Measurements from ENCODE around the gene TCIRG1.
"Not testable (repeated sequence)": the region's sequence is repeated elsewhere in the genome, so short reads cannot be mapped to it uniquely, and the experiment has no call there.

Gene TCIRG1

DNA sequence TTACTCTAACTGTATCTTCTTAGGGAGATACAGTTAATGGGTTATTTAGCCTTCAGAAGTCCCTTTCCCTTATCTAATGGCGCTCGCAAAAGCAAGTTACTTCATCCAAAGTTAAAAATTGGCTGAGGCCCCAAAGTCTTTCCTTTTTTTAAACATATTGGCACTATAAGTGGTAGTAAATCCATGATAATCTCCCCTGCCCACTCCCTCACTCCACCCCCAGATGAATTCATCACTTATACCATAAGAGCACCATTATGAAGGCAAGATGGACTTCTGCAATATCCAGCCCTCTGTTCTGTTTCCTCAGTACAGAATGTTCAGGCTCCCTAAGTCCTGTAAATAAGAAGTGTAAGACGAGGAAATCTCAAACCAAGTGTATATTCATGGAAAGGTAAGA is 44.7 kb downstream of the TCIRG1 start:
- no peak for DNase-seq (ENCODE audit: low read depth in 2 of 2)

DNA sequence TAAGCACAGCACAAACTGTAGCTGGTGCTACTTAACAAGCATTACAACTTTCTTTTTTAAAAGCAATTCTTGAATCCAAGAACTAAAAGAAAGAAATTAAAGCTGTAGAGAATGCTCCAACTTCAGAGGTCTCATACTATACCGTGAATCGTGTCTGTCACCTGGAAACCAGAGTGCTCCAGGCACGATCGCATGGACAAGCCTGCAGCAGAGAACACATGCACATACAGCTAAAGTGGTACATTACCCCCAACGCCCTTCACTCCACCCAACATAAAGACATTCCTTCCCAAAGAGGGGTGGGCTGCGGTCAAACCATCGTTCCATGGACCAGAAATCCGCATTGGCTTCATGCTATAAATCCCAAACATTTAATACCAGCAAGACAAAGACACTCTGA is 50.9 kb downstream of the TCIRG1 start:
- no peak for DNase-seq (ENCODE audit: low read depth in 2 of 2)

DNA sequence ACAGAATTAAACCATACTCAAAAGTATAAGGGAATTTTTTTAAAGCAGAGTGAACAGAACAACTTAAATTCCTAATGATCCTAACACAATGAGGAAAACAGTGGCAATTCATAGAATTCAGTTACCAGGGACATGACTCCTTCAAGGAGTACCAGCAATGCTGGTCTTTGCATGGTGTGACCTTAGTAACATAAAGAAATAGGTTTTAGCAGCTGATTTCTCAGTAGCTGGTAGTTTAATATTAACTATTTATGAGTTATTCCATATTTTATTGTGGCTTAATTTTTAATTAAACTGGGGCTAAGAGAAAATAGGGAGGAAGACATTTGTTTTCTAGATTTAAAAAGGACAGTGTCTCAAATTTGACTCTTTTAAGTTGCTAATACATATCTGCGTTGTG is 51.5 kb downstream of the TCIRG1 start:
- DNase-seq (ENCODE audit: low read depth in 2 of 2), result no peak

DNA sequence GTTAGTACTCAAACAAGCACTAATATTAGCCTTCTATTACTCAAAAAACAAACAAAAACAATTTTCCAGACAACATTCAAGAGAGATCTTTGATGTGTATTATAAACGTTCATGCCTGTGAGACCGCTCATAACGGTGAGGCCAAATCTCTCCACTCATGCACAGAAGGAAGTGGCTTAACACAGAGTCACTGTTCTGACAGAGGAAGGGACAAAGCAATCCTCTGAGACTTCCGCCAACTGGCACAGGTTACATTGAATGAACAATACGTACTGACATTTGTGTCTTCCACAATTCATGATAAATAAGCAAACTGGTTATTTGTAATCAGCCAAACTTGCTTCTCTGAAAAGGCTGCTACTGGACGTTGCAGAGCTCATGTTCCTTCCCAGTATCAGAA is 51.9 kb downstream of the TCIRG1 start:
- DNase-seq (ENCODE audit: low read depth in 2 of 2), result no peak

DNA sequence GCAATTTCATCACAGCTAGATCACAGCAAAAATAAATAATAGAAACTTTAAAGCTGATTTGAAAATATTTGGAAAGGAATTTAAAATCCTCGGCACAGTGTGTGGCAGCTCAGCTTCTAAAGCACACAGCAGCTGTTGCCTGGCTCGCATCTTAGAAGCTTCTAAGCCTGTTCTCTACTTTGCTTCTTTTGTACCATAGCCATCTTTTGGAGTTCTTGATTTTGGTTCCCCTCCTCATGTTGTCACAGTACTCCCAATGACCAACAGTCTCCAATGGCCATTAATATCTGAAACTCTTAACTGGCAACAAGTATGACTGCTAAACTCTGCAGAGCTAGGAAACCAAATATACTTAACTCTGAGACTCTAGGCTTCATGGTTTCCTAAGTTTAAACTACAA is 53.6 kb downstream of the TCIRG1 start:
- no peak for DNase-seq (ENCODE audit: low read depth in 2 of 2)

DNA sequence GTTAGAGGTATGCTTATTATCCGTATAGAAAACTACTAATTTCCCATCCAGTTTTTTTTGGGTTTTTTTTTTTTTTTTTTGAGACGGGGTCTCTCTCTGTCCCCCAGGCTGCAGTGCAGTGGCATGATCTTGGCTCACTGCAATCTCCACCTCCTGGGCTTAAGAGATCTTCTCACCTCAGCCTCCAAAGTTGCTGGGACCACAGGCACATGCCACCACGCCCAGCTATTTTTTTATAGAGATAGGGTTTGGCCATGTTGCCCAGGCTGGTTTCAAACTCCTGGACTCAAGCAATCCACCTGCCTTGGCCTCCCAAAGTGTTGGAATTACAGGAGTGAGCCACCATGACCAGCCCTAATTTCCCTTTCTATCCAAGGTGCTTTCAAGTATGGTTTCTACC is 54.1 kb downstream of the TCIRG1 start:
- not testable (repeated sequence) for DNase-seq (ENCODE audit: low read depth in 2 of 2)

DNA sequence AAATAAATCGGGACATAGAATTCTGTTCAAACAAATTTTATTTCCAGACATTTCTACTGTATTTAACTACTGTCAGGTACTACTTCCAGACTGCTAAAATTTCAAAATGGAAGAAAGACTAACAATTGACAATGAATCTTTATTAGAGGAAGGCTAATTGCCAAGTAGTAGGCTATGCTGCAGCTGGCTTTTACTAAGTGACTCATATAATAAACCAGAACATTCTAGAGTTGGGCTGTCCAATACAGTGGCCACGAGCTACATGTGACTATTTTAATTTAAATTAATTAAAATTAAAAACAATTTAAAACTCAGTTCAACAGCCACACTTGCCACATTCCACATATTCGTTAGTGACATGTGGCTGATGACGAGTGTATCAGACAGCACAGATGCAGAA is 54.7 kb downstream of the TCIRG1 start:
- no peak for DNase-seq (ENCODE audit: low read depth in 2 of 2)

DNA sequence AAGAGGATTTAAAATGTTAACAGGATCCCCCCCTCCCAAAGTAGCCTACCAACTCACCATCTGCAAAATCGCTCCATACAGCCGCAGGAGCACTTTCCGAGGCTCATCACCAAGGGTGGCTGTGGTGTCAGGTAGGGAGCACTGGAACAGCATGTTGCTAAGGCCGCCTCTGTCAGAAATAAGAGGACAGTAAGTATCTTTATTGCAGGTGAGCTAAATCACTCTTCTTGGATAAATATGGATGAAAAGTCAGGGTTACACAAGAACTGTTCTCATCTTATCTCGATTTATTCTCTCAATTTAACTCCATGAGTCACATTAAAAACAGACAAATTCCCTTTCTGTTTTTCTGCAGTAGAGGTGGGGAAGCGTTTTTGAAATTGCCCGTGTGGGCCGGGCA is 58.1 kb downstream of the TCIRG1 start:
- no peak for DNase-seq (ENCODE audit: low read depth in 2 of 2)

DNA sequence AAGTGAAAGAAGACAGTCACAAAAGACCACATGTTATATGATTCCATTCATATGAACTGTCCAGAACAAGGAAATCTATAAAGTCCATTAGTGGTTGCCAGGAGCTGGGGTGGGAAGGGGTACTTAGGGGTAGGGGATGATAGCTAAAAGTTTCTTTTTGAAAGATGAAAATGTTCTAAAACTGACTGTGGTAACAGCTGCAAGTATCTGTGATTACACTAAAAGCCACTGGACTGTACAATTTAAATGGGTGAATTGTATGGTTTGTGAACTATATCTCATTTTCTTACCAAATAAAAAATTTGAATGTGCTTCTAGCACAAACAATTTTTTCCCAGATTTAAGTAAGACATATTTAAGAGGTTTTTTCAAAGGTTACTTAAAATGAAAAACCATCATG is 60.2 kb downstream of the TCIRG1 start:
- no peak for DNase-seq (ENCODE audit: low read depth in 2 of 2)

DNA sequence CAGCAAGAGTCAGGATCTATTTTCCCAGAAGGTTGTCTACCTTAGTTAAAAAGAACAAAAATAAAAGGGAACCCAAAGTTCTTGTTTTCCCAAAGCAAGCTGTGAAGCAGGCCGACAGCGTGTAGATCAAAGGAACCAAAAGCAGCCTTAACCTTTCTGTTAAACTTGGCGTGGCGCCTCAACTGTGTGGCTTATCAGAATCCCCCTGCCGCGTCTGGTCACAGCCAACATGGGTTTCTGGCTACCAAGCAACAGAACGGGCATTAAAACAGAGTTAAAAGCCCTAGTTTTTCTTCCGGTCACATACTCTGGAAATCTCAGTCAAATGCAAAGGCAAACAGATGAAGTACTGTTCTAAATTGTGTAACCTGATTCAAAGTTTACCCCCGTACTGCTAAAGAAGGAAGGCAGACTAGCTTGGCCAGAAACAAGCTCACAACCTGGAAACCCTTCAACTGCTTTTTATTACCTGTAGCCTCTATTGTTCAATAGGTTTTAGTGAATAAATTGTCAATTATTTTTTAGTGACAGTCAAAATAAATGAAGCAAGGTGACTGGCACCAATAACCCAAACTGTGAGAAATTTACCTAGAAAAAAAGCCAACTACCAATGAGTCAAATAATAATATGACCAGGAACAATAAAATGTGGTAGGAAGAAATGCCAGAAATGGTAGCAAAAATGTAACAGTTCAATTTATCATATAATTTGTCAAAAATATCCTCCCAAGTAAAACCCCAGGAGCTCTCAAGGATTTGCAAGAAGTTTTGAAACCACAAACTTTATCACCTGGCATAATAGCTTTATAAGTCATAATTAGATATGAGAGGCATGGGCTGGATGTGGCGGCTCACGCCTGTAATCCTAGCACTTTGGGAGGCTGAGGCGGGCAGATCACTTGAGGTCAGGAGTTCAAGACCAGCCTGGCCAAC is 60.9 kb downstream of the TCIRG1 start:
- no peak for DNase-seq (ENCODE audit: low read depth in 2 of 2)

Data from stimulated activated CD8-positive, alpha-beta memory T cell treated with anti-CD3 and anti-CD28 coated beads, Interleukin-2, amount 100 ng/mL, for 1 hour (primary cell).